D341Med (cell line): Measurements from ENCODE around the gene CABP7.
"Not testable (repeated sequence)": the region's sequence is repeated elsewhere in the genome, so short reads cannot be mapped to it uniquely, and the experiment has no call there.

Experiments
- DNase-seq: peaks from one replicate; pipeline ENCODE4 v3.0.0; 2012; ENCODE audit warnings: low spot score

CABP7 gene

GRCh38 chr22:29748248-29748893 lies 28.6 kb downstream of the CABP7 start:
- DNase-seq: peak; percentile 14

GRCh38 chr22:29750029-29750428 lies 30.2 kb downstream of the CABP7 start:
- peak; percentile 7 for DNase-seq

GRCh38 chr22:29750559-29751538 lies 31.0 kb downstream of the CABP7 start:
- peak; percentile 17 for DNase-seq

GRCh38 chr22:29751669-29752068 lies 31.9 kb downstream of the CABP7 start:
- DNase-seq: no peak

GRCh38 chr22:29753808-29754657 lies 34.2 kb downstream of the CABP7 start:
- peak; percentile 6 for DNase-seq

GRCh38 chr22:29754658-29755395 lies 35.0 kb downstream of the CABP7 start:
- DNase-seq: not testable (repeated sequence)

GRCh38 chr22:29755889-29756288 lies 36.1 kb downstream of the CABP7 start:
- no peak for DNase-seq

- no peak for DNase-seq
Observed at GRCh38 chr22:29756341-29756740, 36.5 kb downstream of the CABP7 start.

GRCh38 chr22:29757096-29757495 lies 37.3 kb downstream of the CABP7 start:
- no peak for DNase-seq

- DNase-seq: peak; percentile 10
Observed at GRCh38 chr22:29758068-29758622, 38.3 kb downstream of the CABP7 start.

- DNase-seq: peak; percentile 15
Observed at GRCh38 chr22:29758959-29759358, 39.2 kb downstream of the CABP7 start.

- no peak for DNase-seq
Observed at GRCh38 chr22:29762263-29762662, 42.5 kb downstream of the CABP7 start.

- DNase-seq: peak; percentile 5
Observed at GRCh38 chr22:29765905-29766631, 46.3 kb downstream of the CABP7 start.

- peak; percentile 97 for DNase-seq
Observed at GRCh38 chr22:29766632-29767170, 46.9 kb downstream of the CABP7 start, which contains the start of gene ZMAT5. ZMAT5 (minus strand) TSS chr22:29767007; CDS start chr22:29748544, 18,463 bp downstream.

- peak; percentile 94 for DNase-seq
Observed at GRCh38 chr22:29767171-29768051, 47.6 kb downstream of the CABP7 start, which contains the start of gene UQCR10. UQCR10 (plus strand) TSS chr22:29767369; CDS start chr22:29767399, 30 bp downstream.

- no peak for DNase-seq
Observed at GRCh38 chr22:29768052-29768693, 48.4 kb downstream of the CABP7 start.

- no peak for DNase-seq
Observed at GRCh38 chr22:29769723-29770321, 50.0 kb downstream of the CABP7 start.

GRCh38 chr22:29772170-29772641 lies 52.4 kb downstream of the CABP7 start:
- DNase-seq: peak; percentile 86
